ENCODE results near the gene ZFYVE21. TPM values are rescaled to one million over a fixed set of nuclear protein-coding genes. Genes with fewer than 3 reads are reported as not detected.

ZFYVE21 gene
- total RNA-seq, 1 experiment from 2014 or later = 93.3 TPM

DNA sequence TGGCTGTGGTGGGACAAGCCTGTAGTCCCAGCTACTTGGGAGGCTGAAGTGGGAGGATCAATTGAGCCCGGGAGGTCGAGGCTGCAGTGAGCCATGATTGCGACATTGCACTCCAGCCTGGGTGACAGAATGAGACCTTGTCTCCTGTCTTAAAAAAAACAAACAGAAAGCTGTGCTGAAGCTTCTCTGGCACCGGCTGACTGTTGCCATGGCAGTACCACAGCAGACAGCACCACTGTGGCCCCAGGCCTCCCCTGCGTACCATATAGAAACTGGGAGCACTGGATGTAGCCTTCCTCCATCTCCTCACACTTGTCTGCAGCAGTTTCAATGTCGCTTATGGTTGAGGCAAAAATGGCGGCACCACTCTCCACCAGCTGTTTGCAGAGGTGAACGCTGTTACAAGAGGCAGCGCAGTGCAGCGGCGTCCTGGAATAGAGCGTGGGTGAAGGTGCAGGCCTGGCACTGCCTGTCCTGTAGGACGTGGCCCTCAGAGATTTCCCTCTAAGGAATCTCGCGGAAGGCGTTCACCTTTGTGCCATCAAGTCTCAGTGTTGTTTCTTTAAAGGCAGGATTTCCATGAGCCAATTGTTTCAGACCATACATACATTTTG is 21.9 kb downstream of the ZFYVE21 start:
- Histone ChIP-seq H4K20me1 (ENCODE audit: insufficient read depth) (peaks cover 9% of the 10 kb centered on the region; the same call in 1 of the 2 replicates), H3K9me2 (ENCODE audit: insufficient read depth) (no peaks in the 10 kb centered on the region), H2AFZ (no peak overlapping the region), H3K4me2 (no peak overlapping the region), H3K4me1 (replicated peaks; ENCODE audit: insufficient read depth) (peaks cover 15% of the 10 kb centered on the region), H3K4me3 (no peak overlapping the region), H3K36me3 (ENCODE audit: low read depth) (no peaks in the 10 kb centered on the region), H3K27ac (no peak overlapping the region), H3K27me3 (ENCODE audit: insufficient read depth, low read depth) (no peaks in the 10 kb centered on the region), H3F3A (ENCODE audit: insufficient read depth, low read depth) (peaks cover 23% of the 10 kb centered on the region; the same call in 1 of the 2 replicates), H3K9me3 (ENCODE audit: insufficient read depth, low read depth) (no peaks in the 10 kb centered on the region), H3K79me2 (ENCODE audit: low read depth) (no peaks in the 10 kb centered on the region)
- ChIA-PET CTCF (no interaction called here), POLR2A (ENCODE audit: unreplicated experiment) (interaction anchor here (0.6 kb wide), 1 partner anchor 10 kb away, joined by 3 read pairs; no protein-coding TSS in a partner anchor)
- TF ChIP-seq, protein P1, sequence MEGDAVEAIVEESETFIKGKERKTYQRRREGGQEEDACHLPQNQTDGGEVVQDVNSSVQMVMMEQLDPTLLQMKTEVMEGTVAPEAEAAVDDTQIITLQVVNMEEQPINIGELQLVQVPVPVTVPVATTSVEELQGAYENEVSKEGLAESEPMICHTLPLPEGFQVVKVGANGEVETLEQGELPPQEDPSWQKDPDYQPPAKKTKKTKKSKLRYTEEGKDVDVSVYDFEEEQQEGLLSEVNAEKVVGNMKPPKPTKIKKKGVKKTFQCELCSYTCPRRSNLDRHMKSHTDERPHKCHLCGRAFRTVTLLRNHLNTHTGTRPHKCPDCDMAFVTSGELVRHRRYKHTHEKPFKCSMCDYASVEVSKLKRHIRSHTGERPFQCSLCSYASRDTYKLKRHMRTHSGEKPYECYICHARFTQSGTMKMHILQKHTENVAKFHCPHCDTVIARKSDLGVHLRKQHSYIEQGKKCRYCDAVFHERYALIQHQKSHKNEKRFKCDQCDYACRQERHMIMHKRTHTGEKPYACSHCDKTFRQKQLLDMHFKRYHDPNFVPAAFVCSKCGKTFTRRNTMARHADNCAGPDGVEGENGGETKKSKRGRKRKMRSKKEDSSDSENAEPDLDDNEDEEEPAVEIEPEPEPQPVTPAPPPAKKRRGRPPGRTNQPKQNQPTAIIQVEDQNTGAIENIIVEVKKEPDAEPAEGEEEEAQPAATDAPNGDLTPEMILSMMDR (conservative IDR thresholded peaks at IDR 0.05) = no peak
- TF ChIP-seq EZH2 (IDR thresholded peaks at IDR 0.05; ENCODE audit: low read depth) = no peak
- no peak for DNase-seq
- intact Hi-C loops (cut with micrococcal nuclease; ENCODE audit: unreplicated experiment) = no loop called here
- no TSS peak for BruUV-seq (replicated peaks)

DNA sequence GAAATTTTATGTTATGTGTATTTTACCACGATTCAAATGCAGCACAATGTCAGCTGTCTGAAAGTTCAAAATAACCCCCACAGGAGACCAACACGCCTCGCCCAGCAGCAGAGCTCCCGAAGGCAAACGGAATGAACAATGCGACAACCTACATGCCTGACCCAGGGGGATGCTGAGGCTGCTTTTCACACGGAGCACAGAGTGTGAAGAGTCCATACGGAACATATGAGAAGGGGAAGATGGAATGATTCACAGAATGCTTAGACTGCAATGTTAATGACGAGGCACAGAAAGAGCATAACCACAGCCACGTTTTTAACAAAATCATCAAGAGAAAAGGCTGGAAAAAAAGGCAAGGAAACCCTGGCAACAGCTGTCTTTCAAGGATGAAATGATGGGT is 22.6 kb downstream of the ZFYVE21 start:
- H3K79me2 ChIP-seq (ENCODE audit: low read depth) = no peaks in the 10 kb centered on the region
- CTCF ChIA-PET = no interaction called here
- peaks cover 18% of the 10 kb centered on the region; the same call in 1 of the 2 replicates for H3F3A ChIP-seq (ENCODE audit: insufficient read depth, low read depth)
- H3K4me1 ChIP-seq (replicated peaks; ENCODE audit: insufficient read depth) = peaks cover 15% of the 10 kb centered on the region
- TF ChIP-seq EZH2 (IDR thresholded peaks at IDR 0.05; ENCODE audit: low read depth) = no peak
- TF ChIP-seq, protein P1 (conservative IDR thresholded peaks at IDR 0.05) = no peak
- POLR2A ChIA-PET (ENCODE audit: unreplicated experiment) = interaction anchor here (0.6 kb wide), 1 partner anchor 10 kb away, joined by 3 read pairs; no protein-coding TSS in a partner anchor
- no peaks in the 10 kb centered on the region for H3K9me3 ChIP-seq (ENCODE audit: insufficient read depth, low read depth)
- no peaks in the 10 kb centered on the region for H3K27me3 ChIP-seq (ENCODE audit: insufficient read depth, low read depth)
- H3K4me3 ChIP-seq = no peak overlapping the region
- H3K4me2 ChIP-seq = no peak overlapping the region
- H2AFZ ChIP-seq = no peak overlapping the region
- no peak overlapping the region for H3K27ac ChIP-seq
- H3K36me3 ChIP-seq (ENCODE audit: low read depth) = no peaks in the 10 kb centered on the region
- peaks cover 6% of the 10 kb centered on the region; the same call in 1 of the 2 replicates for H4K20me1 ChIP-seq (ENCODE audit: insufficient read depth)
- DNase-seq = no peak
- no peaks in the 10 kb centered on the region for H3K9me2 ChIP-seq (ENCODE audit: insufficient read depth)
- intact Hi-C loops (cut with micrococcal nuclease; ENCODE audit: unreplicated experiment) = no loop called here
- no TSS peak for BruUV-seq (replicated peaks)

DNA sequence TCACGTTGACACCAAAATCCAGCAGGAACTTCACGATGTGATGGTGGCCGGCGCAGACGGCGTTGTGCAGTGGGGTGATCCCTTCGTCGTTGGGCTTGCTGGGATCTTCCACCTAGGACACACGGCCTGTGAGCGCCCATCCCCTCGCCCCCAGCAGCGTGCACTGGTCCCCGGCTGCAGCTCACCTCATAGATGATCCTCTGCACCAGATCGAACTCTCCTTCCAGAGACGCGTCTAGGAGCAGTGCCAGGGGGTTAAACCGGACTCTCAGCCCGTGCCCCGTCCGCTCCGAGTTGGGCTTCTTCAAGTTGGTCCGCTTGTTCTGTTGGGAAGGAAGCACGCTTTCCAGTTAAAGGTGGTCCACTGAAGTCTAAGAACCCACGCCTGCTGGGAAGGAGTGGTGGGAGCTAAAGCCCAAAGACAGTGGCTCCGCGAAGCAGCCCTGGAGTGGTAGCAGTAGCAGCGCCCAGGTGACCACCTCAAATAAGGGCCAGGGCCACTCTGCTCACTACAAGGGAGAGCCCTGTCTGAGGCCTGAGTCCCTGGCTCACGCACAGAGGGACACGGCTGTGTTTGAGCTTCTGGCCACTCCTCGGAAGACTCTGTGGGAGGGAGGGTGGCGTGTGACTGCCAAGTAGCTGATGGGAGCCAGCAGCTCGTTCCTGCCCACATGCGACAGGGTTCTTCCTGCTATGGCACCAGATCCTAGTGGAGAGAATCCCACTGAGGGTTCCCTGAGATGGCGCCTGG is 23.3 kb downstream of the ZFYVE21 start:
- no TSS peak for BruUV-seq (replicated peaks)
- Histone ChIP-seq H3K27ac (no peak overlapping the region), H3K27me3 (ENCODE audit: insufficient read depth, low read depth) (no peaks in the 10 kb centered on the region), H4K20me1 (ENCODE audit: insufficient read depth) (peaks cover 6% of the 10 kb centered on the region; the same call in 1 of the 2 replicates), H3K79me2 (ENCODE audit: low read depth) (no peaks in the 10 kb centered on the region), H2AFZ (no peak overlapping the region), H3K4me2 (no peak overlapping the region), H3K9me3 (ENCODE audit: insufficient read depth, low read depth) (no peaks in the 10 kb centered on the region), H3K4me1 (replicated peaks; ENCODE audit: insufficient read depth) (peaks cover 15% of the 10 kb centered on the region), H3K4me3 (no peak overlapping the region), H3K9me2 (ENCODE audit: insufficient read depth) (no peaks in the 10 kb centered on the region), H3K36me3 (ENCODE audit: low read depth) (no peaks in the 10 kb centered on the region), H3F3A (ENCODE audit: insufficient read depth, low read depth) (peaks cover 17% of the 10 kb centered on the region; the same call in 1 of the 2 replicates)
- DNase-seq = no peak
- ChIA-PET POLR2A (ENCODE audit: unreplicated experiment) (no interaction called here), CTCF (no interaction called here)
- intact Hi-C loops (cut with micrococcal nuclease; ENCODE audit: unreplicated experiment) = no loop called here
- TF ChIP-seq, protein P1 (conservative IDR thresholded peaks at IDR 0.05) = no peak
- no peak for TF ChIP-seq EZH2 (IDR thresholded peaks at IDR 0.05; ENCODE audit: low read depth)
